Embryonic facial prominence (tissue), 1 donor: ENCODE measurements around the gene NT5C3A.
"Not testable (repeated sequence)": the region's sequence is repeated elsewhere in the genome, so short reads cannot be mapped to it uniquely, and the experiment has no call there.

Experiments
- DNase-seq: peaks from one replicate; pipeline ENCODE4 v3.0.0-alpha.2; 2016; ENCODE audit errors: extremely low spot score

NT5C3A gene

GRCh38 chr7:33062023-33062781, at the start of gene NT5C3A:
TSS of gene NT5C3A (minus strand) at chr7:33062776. CDS start at chr7:33062705, 71 bp downstream.
- DNase-seq, result no peak

DNA sequence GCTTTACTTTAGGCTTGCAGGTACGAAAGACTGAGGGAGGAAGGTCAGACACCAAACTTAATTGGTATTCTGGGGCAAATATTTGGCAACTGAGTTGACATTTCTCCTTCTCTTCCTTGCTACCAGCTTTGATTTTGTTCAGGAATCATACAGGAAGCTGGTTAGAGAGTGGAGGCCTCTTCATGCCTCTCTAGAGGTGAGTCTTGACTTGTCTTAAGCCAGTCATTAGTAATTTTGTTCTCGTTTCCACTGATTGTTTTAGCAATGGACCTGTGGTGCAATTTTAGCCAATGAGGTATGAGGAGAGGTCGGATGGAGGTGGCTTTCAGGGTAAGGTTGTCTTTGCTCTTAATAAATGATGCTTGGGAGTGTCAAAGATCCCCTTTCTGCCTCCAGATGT, 49.0 kb upstream of the NT5C3A start:
- DNase-seq, result no peak

GRCh38 chr7:33109758-33110238, 47.2 kb upstream of the NT5C3A start:
- no peak for DNase-seq

DNA sequence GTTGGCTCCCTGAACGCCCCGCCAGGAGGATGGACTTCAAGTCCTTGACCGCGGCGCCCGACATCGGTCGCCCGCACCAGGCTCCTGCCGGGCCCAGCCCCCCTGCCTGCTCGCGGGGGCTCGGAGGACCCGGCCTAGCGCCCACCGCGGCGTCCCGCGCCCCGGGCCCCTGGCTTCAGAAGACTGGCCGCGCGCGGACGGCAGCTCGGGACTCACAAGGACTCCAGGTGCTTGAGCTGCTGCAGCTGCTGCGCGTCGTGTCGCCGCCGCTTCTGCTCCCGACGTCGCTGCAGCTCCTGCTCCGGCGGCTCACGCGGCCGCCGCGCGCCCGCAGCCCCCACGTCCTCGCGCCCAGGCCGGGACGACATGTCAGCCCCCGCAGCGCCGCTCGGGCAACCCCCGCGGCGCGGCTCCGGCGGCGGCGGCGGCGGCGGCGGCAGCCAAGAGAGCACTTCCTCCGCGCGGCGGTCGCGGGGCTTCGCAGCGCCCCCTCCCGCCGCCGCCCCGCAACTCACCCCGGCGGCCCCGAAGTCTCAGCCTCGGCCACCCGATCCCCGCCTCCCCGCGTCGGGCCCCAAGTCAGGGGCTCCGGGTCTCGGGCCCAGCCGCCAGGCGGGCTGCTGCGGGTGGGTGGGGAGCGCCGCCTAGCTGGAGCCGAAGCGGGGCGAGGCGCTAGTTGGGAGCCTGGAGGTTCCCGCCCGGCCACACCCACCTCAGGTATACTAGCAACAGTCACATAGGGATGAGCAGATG, 46.6 kb upstream of the NT5C3A start, which contains the start of gene RP9:
TSS of gene RP9 (minus strand) at position 400 of the 753 bp plus-strand sequence. CDS start at position 368, 32 bp downstream.
- DNase-seq, result peak; percentile 56

DNA sequence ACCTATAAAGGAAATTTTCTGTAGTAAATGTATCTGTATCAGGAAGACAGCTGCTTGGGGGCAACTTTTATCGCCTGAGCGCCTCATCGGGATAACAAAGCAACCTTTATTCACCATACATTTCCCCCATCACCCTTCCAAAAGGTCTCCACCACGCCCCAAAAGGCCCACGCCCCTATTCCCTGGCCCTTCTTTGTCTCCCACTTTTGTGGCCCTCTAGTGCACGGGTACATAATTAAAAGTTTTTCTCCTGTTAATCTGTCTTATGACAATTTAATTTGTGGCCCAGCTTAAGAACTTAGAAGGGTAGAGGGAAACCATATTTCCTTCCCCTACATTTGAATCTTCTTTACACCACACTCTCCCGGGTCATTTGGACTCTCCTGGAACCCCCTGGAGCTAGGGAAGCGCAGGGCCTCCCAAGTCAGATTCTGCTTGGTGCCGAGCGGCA, 46.0 kb upstream of the NT5C3A start:
- no peak for DNase-seq

- no peak for DNase-seq
Observed at GRCh38 chr7:33107136-33108066, 44.8 kb upstream of the NT5C3A start.

GRCh38 chr7:33101906-33102305, 39.3 kb upstream of the NT5C3A start:
- DNase-seq, result no peak

DNA sequence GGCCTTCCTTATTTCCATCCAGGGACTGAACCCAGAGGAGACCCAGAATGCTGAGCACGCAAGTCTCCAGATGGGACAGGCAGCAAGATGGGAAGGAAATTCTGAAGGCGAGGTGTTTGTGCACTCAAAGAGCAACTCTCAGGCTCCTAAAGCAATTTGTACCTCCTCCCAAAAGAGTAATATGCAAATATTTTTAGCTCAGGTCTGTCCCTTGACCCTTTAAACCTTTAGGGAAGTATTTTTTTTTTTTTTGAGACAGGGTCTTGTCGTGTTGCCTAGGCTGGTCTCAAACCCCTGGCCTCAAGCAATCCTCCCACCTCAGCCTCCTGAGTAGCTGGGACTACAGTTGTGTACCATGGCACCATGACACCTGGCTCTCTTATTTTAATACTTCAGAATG, 38.2 kb upstream of the NT5C3A start:
- no peak for DNase-seq

- no peak for DNase-seq
Observed at GRCh38 chr7:33099154-33099940, 36.8 kb upstream of the NT5C3A start.

- DNase-seq, result not testable (repeated sequence)
Observed at GRCh38 chr7:33094745-33095275, 32.2 kb upstream of the NT5C3A start.

DNA sequence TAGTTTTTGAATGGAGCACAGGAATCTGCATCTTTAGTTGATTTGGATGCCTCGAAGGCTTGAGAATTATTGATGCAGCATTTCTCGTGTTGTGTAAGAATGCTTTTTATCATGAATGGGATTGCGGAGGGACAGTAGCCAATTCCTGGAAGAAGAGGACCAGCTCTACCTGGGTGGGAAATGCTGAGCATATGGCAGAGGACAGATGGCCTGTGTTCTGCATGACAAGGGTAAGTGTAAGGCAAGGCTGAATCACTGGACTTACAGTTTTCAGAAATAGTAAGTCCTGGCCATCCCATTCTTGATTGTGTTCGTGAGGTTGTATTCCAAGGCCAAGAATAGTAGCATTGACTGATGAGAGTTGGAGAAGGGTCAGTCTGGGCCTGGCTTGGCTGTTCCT, 30.7 kb upstream of the NT5C3A start:
- DNase-seq, result no peak

GRCh38 chr7:33091641-33092191, 29.1 kb upstream of the NT5C3A start:
- no peak for DNase-seq

- DNase-seq, result no peak
Observed at GRCh38 chr7:33091111-33091531, 28.5 kb upstream of the NT5C3A start.

DNA sequence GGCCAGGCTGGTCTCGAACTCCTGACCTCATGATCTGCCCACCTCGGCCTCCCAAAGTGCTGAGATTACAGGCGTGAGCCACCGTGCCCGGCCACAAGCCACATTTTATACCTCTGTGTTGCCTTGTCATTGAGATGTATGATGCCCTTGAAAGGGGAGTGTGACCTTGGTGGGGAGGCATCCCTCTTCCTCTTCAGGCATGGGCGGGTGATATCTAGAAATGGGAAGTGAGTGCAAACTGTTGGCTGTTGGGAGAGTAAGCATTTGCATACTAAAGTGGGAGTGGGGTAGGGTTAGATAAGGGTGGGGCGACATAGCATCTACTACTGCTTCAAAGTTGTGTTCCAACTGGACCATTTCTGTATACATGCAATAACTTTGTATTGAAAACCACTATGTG, 26.6 kb upstream of the NT5C3A start:
- no peak for DNase-seq

GRCh38 chr7:33087858-33088257, 25.3 kb upstream of the NT5C3A start:
- no peak for DNase-seq

- DNase-seq, result no peak
Observed at GRCh38 chr7:33087356-33087755, 24.8 kb upstream of the NT5C3A start.

DNA sequence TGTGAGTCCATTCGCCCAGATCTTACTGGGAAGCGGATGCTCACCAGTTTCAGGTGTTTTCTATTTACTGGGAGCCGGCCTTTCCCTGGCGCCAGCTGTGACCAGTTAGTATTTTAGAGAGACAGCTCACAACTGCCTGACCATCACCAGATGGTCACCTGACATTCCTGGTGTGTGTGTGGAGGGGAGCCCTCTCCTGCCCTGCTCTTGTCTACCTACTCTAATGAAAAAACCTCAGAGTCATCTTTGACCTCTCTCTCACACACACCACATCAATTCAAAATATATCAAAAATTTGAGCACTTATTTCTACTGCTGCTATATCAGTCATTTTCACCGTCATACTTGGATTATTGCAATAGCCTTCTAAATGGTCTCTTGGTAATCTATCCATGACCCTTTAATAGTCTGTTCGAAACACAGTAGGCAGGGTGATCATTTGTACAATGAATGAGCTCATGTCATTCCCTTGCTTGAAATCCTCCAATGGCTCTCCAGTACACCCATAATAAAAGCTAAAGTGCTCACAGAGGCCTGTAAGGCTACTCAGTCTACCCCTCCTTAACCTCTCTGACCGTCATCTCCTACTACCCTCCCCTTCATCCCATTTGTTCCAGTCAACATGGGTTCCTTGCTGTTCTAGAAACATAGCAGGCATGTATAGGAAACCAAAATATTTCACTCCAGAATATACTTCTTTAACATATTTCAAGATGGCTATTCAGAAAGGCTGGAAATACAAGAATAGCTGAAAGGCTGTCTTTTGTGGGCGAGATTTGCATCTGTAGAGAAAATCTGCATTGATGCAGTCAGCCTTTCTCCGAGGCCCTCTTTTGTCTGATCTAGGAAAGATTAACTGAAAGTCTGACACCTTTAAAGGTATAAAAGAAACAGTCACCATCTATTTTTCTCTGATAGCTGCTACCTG, 17.5 kb upstream of the NT5C3A start:
- DNase-seq, result no peak

DNA sequence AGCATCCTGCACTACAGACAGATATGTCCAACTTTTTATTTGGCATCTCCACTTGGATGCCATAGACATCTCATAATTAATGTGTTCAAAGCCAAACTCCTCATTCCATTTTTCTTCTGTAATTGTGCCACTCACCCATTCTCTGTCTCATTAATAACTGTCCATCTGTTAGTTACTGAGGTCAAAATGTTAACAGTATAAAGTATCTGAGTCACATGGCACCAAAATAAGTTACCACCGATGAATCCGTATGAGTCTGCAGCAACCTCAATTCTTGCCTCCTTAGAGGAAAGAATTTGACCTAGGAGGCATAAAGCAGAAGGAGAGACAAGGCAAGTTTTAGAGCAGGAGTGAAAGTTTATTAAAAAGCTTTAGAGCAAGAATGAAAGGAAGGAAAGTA, 16.5 kb upstream of the NT5C3A start:
- no peak for DNase-seq

DNA sequence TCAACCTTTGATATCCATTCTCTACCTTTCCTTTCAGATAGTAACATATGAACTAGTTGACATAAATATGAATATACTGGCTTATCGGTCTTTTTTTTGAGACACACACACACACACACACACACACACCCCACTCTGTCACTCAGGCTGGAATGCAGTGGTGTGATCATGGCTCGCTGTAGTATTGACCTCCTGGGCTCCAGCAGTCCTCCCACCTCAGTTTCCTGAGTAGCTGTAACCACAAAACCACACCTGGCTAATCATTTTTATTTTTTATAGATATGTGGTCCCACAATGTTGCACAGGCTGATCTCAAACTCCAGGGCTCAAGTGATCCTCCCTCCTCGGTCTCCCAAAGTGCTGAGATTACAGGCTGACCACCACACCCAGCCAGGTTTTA, 14.2 kb upstream of the NT5C3A start:
- DNase-seq, result no peak
